Panc1 (cell line): ENCODE results near the gene HINT2.

Source experiments
- POLR2AphosphoS5 ChIP-seq: IDR thresholded peaks from 2 replicates; pipeline ENCODE4 v1.6.1; 2012; ENCODE audit warnings: mild to moderate bottlenecking, low read depth, low read length, moderate library complexity
- SIN3A ChIP-seq: IDR thresholded peaks from 2 replicates; pipeline ENCODE4 v1.6.1; 2012; ENCODE audit warnings: low read depth, mild to moderate bottlenecking, low read length, moderate library complexity, borderline replicate concordance; ENCODE audit not compliant: insufficient read depth
- TCF7L2 ChIP-seq: IDR thresholded peaks from 2 replicates; pipeline ENCODE4 v1.6.1; 2011; ENCODE audit warnings: mild to moderate bottlenecking, low read depth, low read length, inconsistent platforms
- TF ChIP-seq, protein P1 (sequence below): fragments of 450-650 bp; IDR thresholded peaks from 2 replicates; pipeline ENCODE4 v1.5.1; 2017; ENCODE audit warnings: mild to moderate bottlenecking

DNA sequence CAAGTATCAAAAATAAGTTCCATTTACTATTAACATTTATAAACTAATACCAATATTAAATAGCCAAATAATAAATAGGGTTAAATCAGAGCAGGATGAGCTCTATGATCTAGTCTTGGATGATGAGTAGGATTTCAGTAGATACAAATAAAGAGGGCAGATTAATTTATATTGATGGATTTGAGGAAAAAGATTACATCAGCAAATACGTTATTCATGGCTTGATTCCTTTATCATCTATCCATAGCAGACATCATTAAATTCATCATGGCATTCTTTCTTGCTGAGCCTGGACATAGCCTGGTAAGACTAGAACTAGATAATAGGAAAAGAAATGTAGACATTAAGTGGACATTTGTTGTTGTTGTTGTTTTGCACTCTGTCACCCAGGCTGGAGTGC lies 47.4 kb downstream of the HINT2 start:
- TF ChIP-seq, protein P1, sequence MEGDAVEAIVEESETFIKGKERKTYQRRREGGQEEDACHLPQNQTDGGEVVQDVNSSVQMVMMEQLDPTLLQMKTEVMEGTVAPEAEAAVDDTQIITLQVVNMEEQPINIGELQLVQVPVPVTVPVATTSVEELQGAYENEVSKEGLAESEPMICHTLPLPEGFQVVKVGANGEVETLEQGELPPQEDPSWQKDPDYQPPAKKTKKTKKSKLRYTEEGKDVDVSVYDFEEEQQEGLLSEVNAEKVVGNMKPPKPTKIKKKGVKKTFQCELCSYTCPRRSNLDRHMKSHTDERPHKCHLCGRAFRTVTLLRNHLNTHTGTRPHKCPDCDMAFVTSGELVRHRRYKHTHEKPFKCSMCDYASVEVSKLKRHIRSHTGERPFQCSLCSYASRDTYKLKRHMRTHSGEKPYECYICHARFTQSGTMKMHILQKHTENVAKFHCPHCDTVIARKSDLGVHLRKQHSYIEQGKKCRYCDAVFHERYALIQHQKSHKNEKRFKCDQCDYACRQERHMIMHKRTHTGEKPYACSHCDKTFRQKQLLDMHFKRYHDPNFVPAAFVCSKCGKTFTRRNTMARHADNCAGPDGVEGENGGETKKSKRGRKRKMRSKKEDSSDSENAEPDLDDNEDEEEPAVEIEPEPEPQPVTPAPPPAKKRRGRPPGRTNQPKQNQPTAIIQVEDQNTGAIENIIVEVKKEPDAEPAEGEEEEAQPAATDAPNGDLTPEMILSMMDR: no peak
- TF ChIP-seq POLR2AphosphoS5 (no peak), SIN3A (no peak), TCF7L2 (no peak)
